Measurements from ENCODE around the gene MELTF. TPM values are rescaled to one million over a fixed set of nuclear protein-coding genes. Genes with fewer than 3 reads are reported as not detected.

Gene MELTF
- total RNA-seq, 3 donors from 2014 or later: 0.79 to 2.7 (median 1.9) TPM

GRCh38 chr3:197008436-197009209, 21.0 kb downstream of the MELTF start:
- H3K36me3 Mint-ChIP-seq (ENCODE audit: insufficient read depth): no peaks in the 10 kb centered on the region
- DNase-seq: no peak
- peaks cover 7% of the 10 kb centered on the region for H3K4me1 Mint-ChIP-seq (ENCODE audit: low read depth)
- H3K27me3 Mint-ChIP-seq (ENCODE audit: low read depth): no peaks in the 10 kb centered on the region
- no peaks in the 10 kb centered on the region for H3K9me3 Mint-ChIP-seq
- no peak overlapping the region for H3K4me3 Mint-ChIP-seq
- ATAC-seq: no peak

GRCh38 chr3:197007953-197008352, 21.7 kb downstream of the MELTF start:
- Mint-ChIP-seq H3K36me3 (ENCODE audit: insufficient read depth) (no peaks in the 10 kb centered on the region), H3K4me1 (ENCODE audit: low read depth) (peaks cover 7% of the 10 kb centered on the region)

GRCh38 chr3:197007296-197007940, 22.2 kb downstream of the MELTF start:
- ATAC-seq: no peak
- DNase-seq: no peak
- Mint-ChIP-seq H3K36me3 (ENCODE audit: insufficient read depth) (no peaks in the 10 kb centered on the region), H3K4me3 (no peak overlapping the region), H3K4me1 (ENCODE audit: low read depth) (peaks cover 7% of the 10 kb centered on the region), H3K9me3 (no peaks in the 10 kb centered on the region), H3K27me3 (ENCODE audit: low read depth) (no peaks in the 10 kb centered on the region)

More at GRCh38 chr3:197007953-197008352, 21.7 kb downstream of the MELTF start:
- Mint-ChIP-seq H3K4me3 (no peak overlapping the region), H3K9me3 (no peaks in the 10 kb centered on the region), H3K27me3 (ENCODE audit: low read depth) (no peaks in the 10 kb centered on the region)
- DNase-seq (no peak), ATAC-seq (no peak)

GRCh38 chr3:197006860-197007259, 22.8 kb downstream of the MELTF start:
- Mint-ChIP-seq H3K9me3 (no peaks in the 10 kb centered on the region), H3K4me1 (ENCODE audit: low read depth) (peaks cover 7% of the 10 kb centered on the region), H3K27me3 (ENCODE audit: low read depth) (no peaks in the 10 kb centered on the region), H3K4me3 (no peak overlapping the region), H3K36me3 (ENCODE audit: insufficient read depth) (no peaks in the 10 kb centered on the region)
- ATAC-seq: no peak
- DNase-seq: no peak

- Mint-ChIP-seq H3K4me3 (no peak overlapping the region), H3K27me3 (ENCODE audit: low read depth) (no peaks in the 10 kb centered on the region), H3K4me1 (ENCODE audit: low read depth) (peaks cover 11% of the 10 kb centered on the region), H3K36me3 (ENCODE audit: insufficient read depth) (no peaks in the 10 kb centered on the region), H3K9me3 (no peaks in the 10 kb centered on the region)
- ATAC-seq (no peak), DNase-seq (no peak)
Measured at GRCh38 chr3:197006446-197006845, 23.2 kb downstream of the MELTF start.

GRCh38 chr3:197003461-197004385, 25.9 kb downstream of the MELTF start:
- no peaks in the 10 kb centered on the region for H3K27me3 Mint-ChIP-seq (ENCODE audit: low read depth)

GRCh38 chr3:197002701-197003454, 26.7 kb downstream of the MELTF start:
- no peaks in the 10 kb centered on the region for H3K27me3 Mint-ChIP-seq (ENCODE audit: low read depth)
- no peak overlapping the region for H3K4me3 Mint-ChIP-seq
- H3K9me3 Mint-ChIP-seq: no peaks in the 10 kb centered on the region
- peak; percentile 86 for DNase-seq
- H3K36me3 Mint-ChIP-seq (ENCODE audit: insufficient read depth): no peaks in the 10 kb centered on the region
- H3K4me1 Mint-ChIP-seq (ENCODE audit: low read depth): peaks cover 12% of the 10 kb centered on the region
- peak; percentile 86 to 87 for ATAC-seq

More at GRCh38 chr3:197003461-197004385, 25.9 kb downstream of the MELTF start:
- Mint-ChIP-seq H3K4me1 (ENCODE audit: low read depth) (peaks cover 12% of the 10 kb centered on the region), H3K9me3 (no peaks in the 10 kb centered on the region), H3K4me3 (peak overlapping the region; percentile 73), H3K36me3 (ENCODE audit: insufficient read depth) (no peaks in the 10 kb centered on the region)
- ATAC-seq (peak in 1 of 2 donors; percentile 12), DNase-seq (peak; percentile 21)

GRCh38 chr3:197001972-197002700, 27.5 kb downstream of the MELTF start:
- H3K9me3 Mint-ChIP-seq: no peaks in the 10 kb centered on the region
- no peaks in the 10 kb centered on the region for H3K36me3 Mint-ChIP-seq (ENCODE audit: insufficient read depth)
- peaks cover 12% of the 10 kb centered on the region for H3K4me1 Mint-ChIP-seq (ENCODE audit: low read depth)
- ATAC-seq (peak in 1 of 2 donors; percentile 7), DNase-seq (peak; percentile 13)
- peak overlapping the region; percentile 72 for H3K4me3 Mint-ChIP-seq
- no peaks in the 10 kb centered on the region for H3K27me3 Mint-ChIP-seq (ENCODE audit: low read depth)

- Mint-ChIP-seq H3K9me3 (no peaks in the 10 kb centered on the region), H3K4me1 (ENCODE audit: low read depth) (peaks cover 12% of the 10 kb centered on the region), H3K27me3 (ENCODE audit: low read depth) (no peaks in the 10 kb centered on the region), H3K4me3 (peak overlapping the region; percentile 72), H3K36me3 (ENCODE audit: insufficient read depth) (no peaks in the 10 kb centered on the region)
- ATAC-seq: no peak
- DNase-seq: no peak
Measured at GRCh38 chr3:197001106-197001971, 28.3 kb downstream of the MELTF start.

- Mint-ChIP-seq H3K4me3 (no peak overlapping the region), H3K36me3 (ENCODE audit: insufficient read depth) (no peaks in the 10 kb centered on the region), H3K9me3 (no peaks in the 10 kb centered on the region), H3K27me3 (ENCODE audit: low read depth) (no peaks in the 10 kb centered on the region), H3K4me1 (ENCODE audit: low read depth) (peaks cover 12% of the 10 kb centered on the region)
- no peak for ATAC-seq
- DNase-seq: no peak
Measured at GRCh38 chr3:197000211-197000610, 29.4 kb downstream of the MELTF start.

- peaks cover 9% of the 10 kb centered on the region for H3K4me1 Mint-ChIP-seq (ENCODE audit: low read depth)
- no peaks in the 10 kb centered on the region for H3K36me3 Mint-ChIP-seq (ENCODE audit: insufficient read depth)
- H3K27me3 Mint-ChIP-seq (ENCODE audit: low read depth): no peaks in the 10 kb centered on the region
- no peaks in the 10 kb centered on the region for H3K9me3 Mint-ChIP-seq
- DNase-seq: no peak
- no peak for ATAC-seq
- H3K4me3 Mint-ChIP-seq: no peak overlapping the region
Measured at GRCh38 chr3:196998966-196999760, 30.5 kb downstream of the MELTF start.

GRCh38 chr3:196997311-196997710, 32.3 kb downstream of the MELTF start:
- H3K4me3 Mint-ChIP-seq: no peak overlapping the region
- no peaks in the 10 kb centered on the region for H3K9me3 Mint-ChIP-seq
- H3K36me3 Mint-ChIP-seq (ENCODE audit: insufficient read depth): no peaks in the 10 kb centered on the region
- ATAC-seq: no peak
- H3K4me1 Mint-ChIP-seq (ENCODE audit: low read depth): peaks cover 5% of the 10 kb centered on the region
- DNase-seq: no peak
- H3K27me3 Mint-ChIP-seq (ENCODE audit: low read depth): no peaks in the 10 kb centered on the region

All from activated T-cell treated with anti-CD3 and anti-CD28 coated beads, Interleukin-2, amount 50 U/mL, for 4 hours (primary cell).